Measurements from ENCODE around the gene BANK1.
"Not testable (repeated sequence)": the region's sequence is repeated elsewhere in the genome, so short reads cannot be mapped to it uniquely, and the experiment has no call there.

BANK1 gene

DNA sequence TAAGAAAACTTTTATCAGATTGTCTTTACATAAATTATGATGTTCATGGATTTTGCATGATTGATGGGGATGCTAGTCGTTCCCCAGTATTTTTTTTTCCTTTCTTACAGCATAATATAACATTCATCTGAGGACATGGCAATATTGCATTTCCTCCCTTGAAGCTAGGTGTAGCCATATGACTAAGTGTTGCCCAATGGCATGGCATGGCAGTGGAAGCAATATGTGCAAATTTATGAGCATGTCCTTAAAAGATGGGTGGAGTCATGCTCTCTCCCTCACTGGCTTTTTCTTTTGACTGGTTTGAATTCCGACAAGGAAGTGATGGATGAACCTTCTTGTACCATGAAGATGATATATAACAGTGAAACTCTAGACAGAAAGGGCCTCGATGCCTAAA is 96.3 kb downstream of the BANK1 start:
- ATAC-seq (no peak), DNase-seq (no peak)

DNA sequence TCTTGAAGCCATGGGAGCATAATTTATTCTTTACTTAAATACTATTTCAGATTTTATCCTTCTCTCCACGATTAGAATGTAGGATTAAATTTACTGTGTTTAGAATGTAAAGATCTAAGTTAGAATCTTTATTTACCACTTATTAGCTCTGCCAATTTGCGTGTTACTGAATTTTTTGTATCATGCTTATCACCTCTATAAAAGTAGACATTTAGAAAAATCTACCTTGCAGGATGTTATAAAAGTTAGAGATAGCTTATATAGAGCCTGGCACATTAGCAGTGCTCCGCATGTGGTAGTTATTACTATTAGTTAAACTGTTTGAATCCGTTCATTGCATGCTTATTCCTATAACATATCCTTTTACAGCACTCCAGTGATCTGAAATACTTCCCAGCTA is 97.9 kb downstream of the BANK1 start:
- DNase-seq (no peak), ATAC-seq (no peak)

DNA sequence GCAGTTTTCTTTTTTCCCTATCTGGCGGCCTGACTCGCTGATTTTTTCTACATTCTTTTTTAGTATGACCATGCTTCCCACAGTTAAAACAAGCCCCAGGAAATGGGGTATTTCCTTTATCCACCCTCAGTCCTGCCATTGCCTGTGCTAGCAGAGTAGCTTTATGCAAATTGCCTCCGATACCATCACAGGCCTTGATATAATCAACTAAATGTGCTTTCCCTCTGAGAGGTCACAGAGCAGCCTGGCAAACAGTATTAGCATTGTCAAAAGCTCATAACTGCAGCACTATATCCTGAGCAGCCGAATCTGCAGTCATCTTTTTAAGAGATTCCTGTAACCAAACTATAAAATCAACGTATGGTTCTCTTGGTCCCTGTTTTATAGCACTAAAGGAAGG is 115.0 kb downstream of the BANK1 start:
- ATAC-seq, DNase-seq: not testable (repeated sequence)

DNA sequence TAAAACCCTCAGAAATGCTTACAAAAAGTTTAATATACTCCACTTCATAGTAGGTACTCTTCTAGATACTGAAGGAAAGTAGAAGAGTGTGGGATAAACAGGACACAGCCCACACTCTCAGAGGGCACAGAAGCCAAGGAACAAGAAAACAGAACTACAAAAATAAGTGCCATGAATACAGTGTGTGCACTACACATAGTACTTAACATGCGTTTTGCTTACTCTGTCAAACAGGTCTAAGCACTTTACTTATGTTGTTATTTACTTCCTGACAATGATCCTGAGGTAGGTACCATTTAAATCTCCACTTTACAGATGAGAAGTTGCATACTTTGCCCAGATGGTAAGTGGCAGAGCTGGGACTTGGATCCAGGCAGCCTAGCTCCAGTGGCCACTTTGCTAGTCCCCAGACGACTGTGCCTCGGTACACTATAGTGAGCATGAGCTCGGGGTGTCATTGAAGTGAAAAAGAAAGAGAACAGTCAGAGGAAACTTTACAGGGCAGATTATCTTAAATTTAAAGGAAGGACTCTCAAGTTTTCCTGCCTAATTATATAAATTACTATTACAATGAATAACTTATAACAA is 120.3 kb downstream of the BANK1 start:
- DNase-seq, result no peak
- ATAC-seq, result no peak

DNA sequence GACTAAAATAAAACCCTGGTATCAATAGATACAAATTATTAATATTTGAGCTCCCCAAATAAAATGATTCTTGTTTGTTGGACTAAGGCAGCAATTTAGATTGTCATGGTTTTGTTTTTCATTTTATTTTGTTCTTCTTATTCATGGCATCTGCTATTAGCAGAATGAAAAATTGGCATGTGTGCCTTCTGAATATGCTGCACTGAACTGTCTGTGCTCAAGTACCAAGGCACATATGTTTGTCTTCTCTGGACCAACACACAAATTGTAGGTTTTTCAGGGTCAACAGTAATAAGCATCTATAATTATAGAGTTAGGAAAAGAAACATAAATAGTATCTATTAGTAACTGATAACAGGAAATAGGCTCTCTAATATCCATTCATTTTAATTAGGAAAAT is 121.1 kb downstream of the BANK1 start:
- ATAC-seq (no peak), DNase-seq (no peak)

DNA sequence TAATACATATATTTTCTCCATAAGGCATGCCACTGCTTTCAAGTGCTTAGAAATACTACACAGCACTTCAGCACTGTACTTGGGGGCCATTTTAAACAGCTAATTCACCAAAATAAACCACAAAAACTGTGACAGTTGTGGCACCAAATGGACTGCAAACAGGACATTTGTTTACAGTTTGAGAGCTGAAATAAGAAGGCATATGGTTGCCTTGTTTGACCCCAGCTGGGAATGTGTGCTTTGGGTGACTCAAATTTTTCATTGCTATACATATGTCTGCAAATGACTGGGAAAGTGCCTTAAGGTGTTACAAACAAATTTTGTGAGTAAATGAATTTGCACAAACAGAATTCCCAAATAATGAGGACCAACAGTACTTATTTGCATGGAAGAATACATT is 124.2 kb downstream of the BANK1 start:
- ATAC-seq, result no peak

DNA sequence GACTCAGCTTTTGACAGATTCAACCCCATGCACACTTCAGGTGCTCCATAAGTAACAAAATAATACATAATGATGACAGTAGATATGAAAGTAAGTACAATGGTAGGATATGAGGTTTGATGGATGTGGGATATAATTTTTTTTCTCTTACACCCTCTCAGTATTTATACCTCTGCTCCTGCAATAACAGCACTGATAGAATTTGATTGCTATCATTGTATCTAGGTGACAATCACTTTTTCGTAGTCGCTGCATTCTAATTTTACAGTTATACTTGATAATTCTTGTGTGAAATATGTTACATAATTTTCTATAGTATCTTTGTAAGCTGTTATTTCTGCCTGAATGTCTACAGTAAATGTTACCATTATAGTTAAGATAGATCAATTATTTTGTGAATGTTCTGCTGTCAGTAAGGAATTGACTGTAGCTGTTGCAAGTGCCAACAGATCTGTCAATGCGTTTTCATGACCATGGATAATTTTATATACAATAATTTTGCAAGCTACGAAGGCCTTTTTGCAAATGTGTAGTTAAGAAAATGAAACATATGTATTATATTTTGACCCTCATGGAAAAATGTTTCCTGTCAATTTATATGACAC is 128.9 kb downstream of the BANK1 start:
- no peak for ATAC-seq

More for the DNA sequence above, 124.2 kb downstream of the BANK1 start:
- DNase-seq, result no peak

DNA sequence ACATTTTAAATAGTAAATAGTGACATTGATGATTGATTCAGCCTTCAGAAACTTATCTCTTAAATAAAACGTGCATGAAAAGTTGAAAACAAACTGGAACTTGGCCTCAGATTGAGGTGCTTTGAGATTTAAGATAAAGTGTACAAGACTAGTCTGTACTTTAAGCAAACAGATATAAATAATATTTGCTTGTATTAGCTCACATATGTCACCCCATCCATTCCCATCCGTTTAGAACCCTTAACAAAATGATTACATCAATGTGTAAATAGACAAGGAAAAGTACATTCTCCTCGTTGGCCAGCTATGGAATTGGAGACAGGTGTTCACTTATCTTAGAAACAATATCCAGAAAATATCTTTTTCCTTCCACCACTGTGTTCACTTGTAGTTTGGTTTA is 130.8 kb downstream of the BANK1 start:
- no peak for ATAC-seq

More for the DNA sequence above, 128.9 kb downstream of the BANK1 start:
- no peak for DNase-seq

DNA sequence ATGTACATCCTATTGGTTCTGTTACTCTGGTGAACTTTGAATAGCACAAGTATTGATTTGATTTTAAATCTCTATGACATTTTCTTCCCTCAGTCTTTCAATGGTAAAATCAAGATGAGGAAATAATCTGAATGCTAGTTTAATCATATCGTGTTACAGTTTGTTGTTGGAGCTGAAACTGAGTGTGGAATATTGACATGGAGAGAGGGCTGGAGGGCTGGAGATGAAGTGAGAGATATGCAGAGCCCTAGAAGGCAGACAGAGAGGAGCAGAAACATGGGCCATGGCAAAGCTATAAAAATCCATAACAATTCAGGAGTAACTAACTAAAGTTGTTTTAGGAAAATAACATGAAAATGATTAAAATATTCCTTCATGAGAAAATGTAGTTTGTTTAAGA is 141.1 kb downstream of the BANK1 start:
- ATAC-seq (no peak), DNase-seq (no peak)

More for the DNA sequence above, 130.8 kb downstream of the BANK1 start:
- DNase-seq, result no peak

DNA sequence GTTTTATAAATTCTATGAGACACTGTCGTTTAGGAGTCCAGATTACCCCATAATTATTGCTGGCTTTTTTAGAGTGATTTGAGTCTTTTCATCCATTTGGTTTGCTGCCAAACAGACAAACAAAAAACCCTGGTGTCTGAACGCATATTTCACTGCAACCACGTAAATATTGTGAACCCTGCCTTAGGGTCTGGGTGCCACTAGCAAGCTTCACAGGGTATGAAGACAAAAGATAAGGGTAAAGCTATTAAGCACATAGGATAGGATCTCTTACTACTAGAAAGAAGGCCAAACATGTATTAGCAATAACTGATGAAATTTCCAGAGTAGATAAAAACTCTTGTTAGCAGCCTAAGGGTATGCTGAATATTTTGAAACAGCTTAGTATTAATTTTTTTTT is 143.3 kb downstream of the BANK1 start:
- DNase-seq, result no peak
- ATAC-seq, result no peak

DNA sequence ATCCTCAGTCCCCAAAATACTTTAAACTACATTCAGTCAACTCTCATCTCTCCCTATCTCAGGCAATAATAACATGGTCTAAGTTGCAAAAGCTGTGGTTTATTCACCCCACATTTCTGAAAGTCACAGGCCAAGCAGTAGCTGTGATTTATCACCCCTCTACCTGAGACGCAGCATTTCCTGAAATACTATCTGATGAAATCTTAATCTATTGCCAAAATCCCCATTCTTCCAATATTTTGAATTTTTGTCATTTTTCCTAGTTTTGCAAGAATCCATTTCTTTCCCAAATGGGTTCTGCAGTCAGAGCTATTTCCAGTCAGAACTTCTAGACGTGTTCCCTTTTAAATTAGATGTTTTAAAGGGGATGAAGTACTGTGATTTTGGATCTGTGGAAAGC is 148.3 kb downstream of the BANK1 start:
- ATAC-seq (no peak), DNase-seq (no peak)

DNA sequence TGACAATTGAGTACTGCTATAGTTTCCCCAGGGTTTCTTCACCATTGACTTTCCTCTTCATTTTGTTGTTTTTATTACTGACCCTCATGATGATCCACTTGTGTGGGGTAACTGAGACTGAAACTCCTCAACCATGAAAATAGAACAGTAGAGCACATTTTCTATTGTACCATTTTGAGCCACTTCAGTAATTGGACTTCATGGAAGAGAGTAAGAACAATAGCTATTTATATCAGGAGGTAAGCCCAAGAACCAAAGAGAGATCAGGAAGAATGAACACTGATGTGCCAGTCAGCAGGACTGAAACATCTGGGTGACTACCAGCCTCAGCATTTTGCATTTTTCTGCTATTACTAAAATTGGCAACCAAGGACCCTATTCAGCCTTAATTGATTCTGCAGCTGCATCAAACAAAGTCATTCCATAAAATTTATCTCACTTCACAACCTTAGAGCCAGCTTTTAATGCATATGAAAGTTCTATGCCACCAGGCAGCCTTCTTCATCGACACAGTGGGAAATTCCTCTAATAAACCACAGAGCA is 151.4 kb downstream of the BANK1 start:
- ATAC-seq, result no peak

DNA sequence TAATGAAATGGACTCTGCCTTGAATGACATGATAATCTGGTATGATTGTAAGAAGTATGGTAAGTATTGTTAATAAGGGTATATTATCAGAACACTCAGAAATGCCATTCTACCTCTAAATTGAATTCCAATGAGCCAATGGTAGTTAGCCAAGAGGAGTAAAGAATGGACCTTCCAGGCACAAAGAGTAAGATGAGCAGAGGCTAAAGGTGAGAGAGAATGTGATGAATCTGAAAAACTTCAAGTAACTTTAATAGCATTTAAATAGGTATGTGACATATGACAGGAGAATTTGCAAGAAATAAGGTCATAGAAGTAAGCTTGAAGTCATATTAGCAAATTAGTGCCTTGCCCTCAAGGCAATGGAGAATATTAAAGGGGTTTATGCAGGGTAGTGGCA is 152.4 kb downstream of the BANK1 start:
- no peak for DNase-seq
- no peak for ATAC-seq

More for the DNA sequence above, 151.4 kb downstream of the BANK1 start:
- DNase-seq, result no peak

DNA sequence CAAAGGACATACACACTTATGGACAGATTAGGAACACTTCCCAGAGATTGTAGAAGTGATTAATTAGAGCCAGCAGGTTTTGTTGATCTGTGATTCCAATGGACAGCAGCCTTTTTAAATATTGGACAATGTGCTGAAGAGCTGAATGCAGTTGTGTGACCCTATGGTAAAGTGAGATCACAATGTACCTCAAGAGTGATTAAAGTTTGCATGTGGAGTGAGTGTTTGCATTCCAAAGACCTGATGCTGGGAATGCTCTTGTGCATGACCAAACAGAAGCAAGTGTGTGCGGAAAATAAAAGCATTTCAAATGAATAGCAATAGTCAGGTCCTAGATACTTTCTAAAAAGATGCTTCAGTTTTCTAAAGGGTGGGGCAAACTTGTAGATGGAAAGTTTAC is 154.1 kb downstream of the BANK1 start:
- DNase-seq (no peak), ATAC-seq (no peak)

DNA sequence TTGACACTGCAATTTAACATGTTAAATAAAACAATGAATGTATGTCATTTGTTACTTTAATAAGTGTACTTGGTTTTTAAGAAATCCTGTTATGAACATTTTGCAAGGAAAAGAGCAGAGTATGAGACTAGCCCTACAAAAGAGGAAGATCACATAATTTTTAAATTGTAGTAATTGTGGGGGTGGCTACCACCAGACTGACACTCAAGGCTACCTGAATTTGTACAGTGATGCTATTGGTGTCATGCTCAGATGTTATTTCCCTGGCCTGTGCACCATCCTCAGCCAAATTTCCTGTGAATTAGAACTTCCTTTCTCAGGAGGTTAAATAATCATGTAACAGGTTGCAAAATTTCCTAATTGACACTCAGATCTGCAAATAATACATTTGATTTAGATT is 157.5 kb downstream of the BANK1 start:
- no peak for ATAC-seq
- DNase-seq, result no peak

DNA sequence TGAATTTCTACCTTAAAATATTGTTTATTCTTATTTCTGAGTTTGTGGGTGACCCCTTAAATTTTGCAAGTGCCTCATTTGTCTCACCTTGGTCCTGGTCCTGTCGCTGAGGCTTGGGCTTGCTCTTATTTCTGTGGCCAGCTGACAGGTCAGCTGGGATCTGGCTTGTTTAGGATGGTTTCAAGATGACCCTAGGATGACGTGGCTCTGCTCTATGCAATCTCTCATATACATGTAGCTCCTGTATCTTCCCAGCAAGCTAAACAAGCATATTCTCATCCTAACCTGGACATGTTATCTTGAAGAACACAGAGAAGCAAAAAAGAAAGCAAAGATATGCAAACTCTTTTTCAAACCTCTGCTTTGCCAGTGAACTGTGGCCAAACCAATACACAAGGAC is 158.4 kb downstream of the BANK1 start:
- ATAC-seq (no peak), DNase-seq (no peak)

DNA sequence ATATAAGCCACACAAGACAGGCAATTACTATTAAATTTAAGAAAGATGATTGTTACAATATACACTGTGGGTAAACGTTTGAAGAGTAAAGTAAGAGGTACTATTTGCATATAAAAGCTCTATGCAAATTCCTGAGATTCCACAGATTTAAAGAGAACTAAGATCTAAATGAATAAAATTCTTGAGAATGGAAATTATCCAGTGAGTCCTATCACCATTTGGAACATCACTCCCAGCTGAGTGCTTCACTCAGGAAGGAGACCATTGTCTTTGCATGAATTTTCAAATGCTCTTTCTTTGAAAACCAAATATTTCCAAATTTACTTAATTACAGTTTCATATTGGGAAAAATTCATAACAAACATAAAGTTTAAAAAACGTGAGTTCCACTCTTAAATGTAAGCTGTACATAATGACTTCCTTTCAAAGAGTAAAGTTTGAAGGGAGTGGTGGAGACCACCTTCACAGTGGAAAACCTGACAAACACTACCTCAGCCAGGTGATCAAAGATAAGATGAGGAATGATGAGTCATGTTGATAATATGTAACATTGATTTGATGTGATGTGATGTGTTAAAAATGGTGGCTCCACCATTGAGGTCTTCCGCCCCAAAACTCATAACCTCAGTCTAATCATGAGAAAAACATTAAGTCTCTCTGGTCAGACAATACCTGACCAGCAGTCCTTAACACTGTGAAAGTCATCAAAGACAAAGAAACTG is 159.9 kb downstream of the BANK1 start:
- no peak for DNase-seq
- no peak for ATAC-seq

DNA sequence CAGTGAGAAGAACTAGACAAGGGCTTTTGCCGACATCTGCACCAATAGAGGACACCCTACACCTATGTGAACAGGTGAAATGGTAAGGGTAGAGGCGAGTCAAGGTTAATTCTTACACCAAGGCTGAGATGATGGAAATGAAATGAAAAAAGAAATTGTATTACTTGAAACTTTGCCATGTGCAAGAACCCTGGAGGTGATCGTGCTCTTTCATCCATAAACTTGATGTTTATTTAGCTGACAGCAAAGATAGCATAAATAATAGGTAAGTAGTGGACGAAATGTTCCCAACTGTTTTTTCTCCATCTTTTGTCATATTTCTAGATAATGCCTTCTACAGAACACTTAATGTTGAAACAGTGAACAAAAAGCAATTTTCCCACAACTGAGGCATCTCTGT is 162.5 kb downstream of the BANK1 start:
- ATAC-seq (no peak), DNase-seq (no peak)

DNA sequence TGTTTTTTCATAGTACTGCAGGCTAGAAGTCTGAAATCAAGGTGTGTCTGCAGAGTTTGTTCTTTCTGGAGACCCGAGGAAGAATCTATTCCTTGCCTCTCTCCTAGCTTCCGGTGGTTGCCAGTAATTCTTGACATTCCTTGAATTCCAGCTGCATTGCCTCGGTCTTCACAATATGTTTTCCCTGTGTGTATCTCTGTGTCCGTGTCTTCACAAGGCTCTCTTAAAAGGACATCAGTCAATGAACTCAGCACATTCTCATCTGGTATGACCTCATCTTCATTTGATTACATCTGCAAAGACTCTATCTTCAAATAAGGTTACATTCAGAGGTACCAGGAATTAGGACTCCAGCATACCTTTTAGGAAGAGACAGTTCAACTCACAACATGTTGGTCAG is 163.4 kb downstream of the BANK1 start:
- DNase-seq (no peak), ATAC-seq (no peak)

DNA sequence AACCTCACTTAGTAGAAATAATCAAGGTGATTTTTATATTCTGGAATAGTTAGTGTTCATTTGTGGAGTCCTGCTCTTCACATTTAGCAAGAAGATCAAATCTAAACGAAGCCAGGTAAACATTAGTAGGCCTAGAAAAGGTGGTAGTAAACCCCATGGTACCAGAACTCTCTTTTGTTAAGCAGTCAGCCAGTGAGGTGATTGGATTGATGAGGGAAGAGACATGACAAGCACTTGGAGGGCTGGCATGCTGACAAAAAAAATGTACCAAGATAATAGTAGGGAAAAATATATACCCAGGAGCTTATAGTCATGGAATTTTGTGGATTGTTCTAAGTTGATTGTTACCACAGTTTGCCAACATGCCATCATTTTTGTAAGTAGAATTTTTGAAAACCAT is 163.8 kb downstream of the BANK1 start:
- ATAC-seq, result no peak
- DNase-seq, result no peak

DNA sequence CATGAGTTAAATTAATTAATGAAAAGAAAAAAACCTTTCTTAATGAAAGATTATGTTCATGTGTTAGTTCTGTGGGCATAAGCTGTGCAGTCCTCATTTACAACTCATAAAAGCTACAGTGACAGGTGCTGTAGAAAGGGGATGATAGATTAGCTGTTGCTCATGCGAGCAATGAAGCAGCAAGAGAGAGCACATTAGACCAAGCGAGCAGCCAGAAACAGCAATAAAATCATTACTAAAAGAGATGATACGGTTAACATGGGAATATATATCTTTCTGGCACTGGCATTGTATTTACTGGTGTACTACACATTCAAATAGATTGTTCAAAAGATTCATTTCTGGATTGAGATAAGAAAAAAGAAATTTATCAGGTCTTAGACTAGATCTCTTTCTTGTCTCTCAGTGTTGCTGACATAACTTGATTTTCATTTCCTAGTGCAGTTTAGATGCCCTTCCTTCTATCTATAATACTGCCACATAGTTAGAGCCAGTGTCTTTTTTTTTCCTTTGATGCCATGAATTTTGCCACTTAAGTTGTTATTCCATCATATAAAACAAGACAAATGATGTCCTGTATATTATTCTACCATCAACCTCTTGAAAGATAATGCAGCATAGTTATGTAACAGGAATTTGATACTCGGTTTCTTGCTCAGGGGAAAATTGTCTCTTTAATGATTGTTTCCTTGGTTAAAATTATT is 164.6 kb downstream of the BANK1 start:
- ATAC-seq (no peak), DNase-seq (no peak)

DNA sequence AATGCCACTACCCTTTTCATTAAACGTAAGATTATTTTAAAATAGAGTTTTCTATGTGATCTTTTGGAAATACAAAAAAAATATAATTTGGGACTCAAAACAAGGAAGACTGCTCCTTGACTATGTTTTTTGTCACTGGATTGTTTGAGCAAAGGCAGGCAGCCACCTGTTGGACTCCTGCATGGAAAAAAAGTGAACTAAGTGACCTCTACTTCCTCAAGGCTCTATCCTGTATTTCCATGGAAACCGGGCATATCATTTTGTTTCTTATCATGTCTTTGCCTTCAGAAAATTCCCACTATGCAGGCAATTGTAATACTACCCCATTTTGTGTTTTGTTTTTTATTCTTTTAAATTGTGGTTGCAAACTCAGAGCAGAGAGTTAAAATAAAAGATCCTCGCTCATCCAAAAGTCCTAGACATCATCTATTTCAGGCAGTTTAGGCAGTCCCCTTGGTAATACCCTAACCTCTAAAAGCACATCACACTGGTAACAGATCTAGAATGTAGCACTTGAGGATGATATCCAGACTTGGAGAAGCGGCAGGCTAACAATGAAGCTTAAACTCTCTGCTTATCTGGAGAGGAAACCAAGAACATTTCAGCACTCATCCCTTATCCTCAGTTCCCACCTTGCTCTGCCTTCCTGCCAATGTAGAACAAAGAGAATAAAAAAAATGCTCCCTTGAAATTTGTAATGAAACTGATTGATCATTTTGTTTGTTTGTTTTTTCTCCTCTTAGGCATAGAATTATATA is 165.7 kb downstream of the BANK1 start:
- ATAC-seq, result no peak
- DNase-seq, result no peak
